ENCODE results near the gene HSF5. TPM values are rescaled to one million over a fixed set of nuclear protein-coding genes. Genes with fewer than 3 reads are reported as not detected.
"Not testable (repeated sequence)": the region's sequence is repeated elsewhere in the genome, so short reads cannot be mapped to it uniquely, and the experiment has no call there.

Gene HSF5
- total RNA-seq, 1 experiment from 2014 or later, result 0.82 TPM

DNA sequence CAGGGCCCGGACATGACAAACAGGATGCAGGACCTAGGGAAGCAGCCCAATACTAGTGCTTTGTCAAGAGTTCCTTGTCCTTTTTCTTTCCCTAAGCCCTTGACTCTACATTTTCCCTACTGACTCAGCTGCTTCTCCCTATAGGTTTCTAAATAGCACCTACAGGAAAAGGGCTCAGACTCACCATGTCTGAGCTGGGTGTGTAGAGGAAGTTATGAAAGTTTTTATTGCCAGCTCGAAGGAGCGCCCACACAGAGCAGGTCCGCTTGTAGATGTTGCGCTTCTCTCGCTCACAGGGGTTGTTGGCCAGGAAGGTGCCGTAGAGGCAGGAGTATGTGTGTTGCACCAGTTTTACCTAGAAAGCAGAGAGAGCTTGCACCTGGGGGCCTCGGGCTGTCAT is 15.7 kb upstream of the HSF5 start:
- H4K20me1 ChIP-seq (ENCODE audit: insufficient read depth, low read depth, low read length), result no peaks in the 10 kb centered on the region
- H3K36me3 ChIP-seq (ENCODE audit: insufficient read depth, low read length), result peaks cover 27% of the 10 kb centered on the region
- no peaks in the 10 kb centered on the region for H3K9me2 ChIP-seq (replicated peaks; ENCODE audit: insufficient read depth, low read length)
- no peak for DNase-seq
- H2AFZ ChIP-seq (ENCODE audit: low read length), result no peak overlapping the region
- H3K9me3 ChIP-seq (ENCODE audit: low read length), result no peaks in the 10 kb centered on the region
- H3K9ac ChIP-seq (ENCODE audit: low read length), result no peak overlapping the region
- H3K4me1 ChIP-seq (ENCODE audit: low read length), result peaks cover 3% of the 10 kb centered on the region; the same call in 1 of the 2 replicates
- H3K27me3 ChIP-seq (ENCODE audit: low read length), result no peaks in the 10 kb centered on the region
- no peak overlapping the region for H3K27ac ChIP-seq (ENCODE audit: low read length)
- H3K79me2 ChIP-seq (ENCODE audit: low read length), result peaks cover under 1% of the 10 kb centered on the region; the same call in 1 of the 2 replicates
- no peak overlapping the region for H3K4me2 ChIP-seq (ENCODE audit: low read depth, low read length, poor library complexity, severe bottlenecking)
- no peak overlapping the region for H3K4me3 ChIP-seq (ENCODE audit: low read length)

GRCh38 chr17:58503134-58503533 is 14.9 kb upstream of the HSF5 start:
- not testable (repeated sequence) for H3K79me2 ChIP-seq (ENCODE audit: low read length); H3K27ac ChIP-seq (ENCODE audit: low read length); H3K4me1 ChIP-seq (ENCODE audit: low read length); H3K9me3 ChIP-seq (ENCODE audit: low read length); H2AFZ ChIP-seq (ENCODE audit: low read length); H3K9ac ChIP-seq (ENCODE audit: low read length); DNase-seq; H4K20me1 ChIP-seq (ENCODE audit: insufficient read depth, low read depth, low read length); H3K9me2 ChIP-seq (replicated peaks; ENCODE audit: insufficient read depth, low read length); H3K27me3 ChIP-seq (ENCODE audit: low read length); H3K4me3 ChIP-seq (ENCODE audit: low read length); H3K4me2 ChIP-seq (ENCODE audit: low read depth, low read length, poor library complexity, severe bottlenecking)
- H3K36me3 ChIP-seq (ENCODE audit: insufficient read depth, low read length), result peaks cover 24% of the 10 kb centered on the region

DNA sequence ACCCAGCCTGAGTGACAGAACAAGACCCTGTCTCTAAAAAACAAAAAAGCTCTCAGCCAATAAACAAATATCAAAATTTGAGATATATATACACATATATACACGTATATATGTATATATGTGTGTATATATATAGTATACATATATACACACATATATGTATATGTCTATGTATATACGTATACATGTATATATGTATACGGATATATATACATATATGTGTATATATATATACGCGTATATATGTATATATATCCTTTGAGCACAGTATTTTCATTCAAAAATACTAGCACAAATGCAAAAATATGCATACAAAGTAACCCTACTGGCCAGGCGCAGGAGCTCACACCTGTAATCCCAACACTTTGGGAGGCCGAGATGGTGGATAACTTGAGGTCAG is 13.2 kb upstream of the HSF5 start:
- H3K79me2 ChIP-seq (ENCODE audit: low read length), result peaks cover 7% of the 10 kb centered on the region; the same call in 1 of the 2 replicates
- H4K20me1 ChIP-seq (ENCODE audit: insufficient read depth, low read depth, low read length), result no peaks in the 10 kb centered on the region
- H3K4me2 ChIP-seq (ENCODE audit: low read depth, low read length, poor library complexity, severe bottlenecking), result no peak overlapping the region
- no peaks in the 10 kb centered on the region for H3K9me2 ChIP-seq (replicated peaks; ENCODE audit: insufficient read depth, low read length)
- no peak overlapping the region for H2AFZ ChIP-seq (ENCODE audit: low read length)
- no peaks in the 10 kb centered on the region for H3K27me3 ChIP-seq (ENCODE audit: low read length)
- no peaks in the 10 kb centered on the region for H3K9me3 ChIP-seq (ENCODE audit: low read length)
- no peak overlapping the region for H3K4me3 ChIP-seq (ENCODE audit: low read length)
- no peak overlapping the region for H3K27ac ChIP-seq (ENCODE audit: low read length)
- no peak overlapping the region for H3K9ac ChIP-seq (ENCODE audit: low read length)
- peaks cover 3% of the 10 kb centered on the region; the same call in 1 of the 2 replicates for H3K4me1 ChIP-seq (ENCODE audit: low read length)
- peaks cover 34% of the 10 kb centered on the region for H3K36me3 ChIP-seq (ENCODE audit: insufficient read depth, low read length)
- no peak for DNase-seq

GRCh38 chr17:58498177-58498828 is 10.1 kb upstream of the HSF5 start:
- no peaks in the 10 kb centered on the region for H4K20me1 ChIP-seq (ENCODE audit: insufficient read depth, low read depth, low read length)
- no peak overlapping the region for H3K4me2 ChIP-seq (ENCODE audit: low read depth, low read length, poor library complexity, severe bottlenecking)
- H3K4me1 ChIP-seq (ENCODE audit: low read length), result no peaks in the 10 kb centered on the region
- H3K27ac ChIP-seq (ENCODE audit: low read length), result no peak overlapping the region
- no peaks in the 10 kb centered on the region for H3K9me2 ChIP-seq (replicated peaks; ENCODE audit: insufficient read depth, low read length)
- peaks cover 40% of the 10 kb centered on the region; the same call in 1 of the 2 replicates for H3K36me3 ChIP-seq (ENCODE audit: insufficient read depth, low read length)
- H3K9ac ChIP-seq (ENCODE audit: low read length), result no peak overlapping the region
- H2AFZ ChIP-seq (ENCODE audit: low read length), result no peak overlapping the region
- no peaks in the 10 kb centered on the region for H3K9me3 ChIP-seq (ENCODE audit: low read length)
- H3K79me2 ChIP-seq (ENCODE audit: low read length), result peaks cover 19% of the 10 kb centered on the region; the same call in 1 of the 2 replicates
- no peak for DNase-seq
- H3K4me3 ChIP-seq (ENCODE audit: low read length), result no peak overlapping the region
- H3K27me3 ChIP-seq (ENCODE audit: low read length), result no peaks in the 10 kb centered on the region

DNA sequence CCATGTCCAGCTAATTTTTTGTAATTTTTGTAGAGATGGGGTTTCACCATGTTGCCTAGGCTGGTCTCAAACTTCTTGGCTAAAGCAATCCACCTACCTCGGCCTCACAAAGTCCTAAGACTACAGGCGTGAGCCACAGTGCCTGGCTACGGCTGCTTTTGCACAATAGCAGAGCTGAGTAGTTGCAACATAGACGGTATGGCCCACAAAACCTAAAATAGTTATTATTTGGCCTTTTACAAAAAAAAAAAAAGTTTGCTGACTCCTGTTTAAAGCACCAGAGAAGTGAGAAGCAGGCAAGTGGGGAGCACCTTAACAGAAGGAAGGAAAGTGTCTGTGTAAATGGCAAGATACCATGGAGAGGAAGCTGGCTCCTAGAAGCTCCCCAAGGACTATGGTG is 5.3 kb upstream of the HSF5 start:
- no peak overlapping the region for H3K4me2 ChIP-seq (ENCODE audit: low read depth, low read length, poor library complexity, severe bottlenecking)
- H3K9me2 ChIP-seq (replicated peaks; ENCODE audit: insufficient read depth, low read length), result no peaks in the 10 kb centered on the region
- H3K27ac ChIP-seq (ENCODE audit: low read length), result no peak overlapping the region
- no peak for DNase-seq
- no peaks in the 10 kb centered on the region for H3K4me1 ChIP-seq (ENCODE audit: low read length)
- H2AFZ ChIP-seq (ENCODE audit: low read length), result no peak overlapping the region
- H3K36me3 ChIP-seq (ENCODE audit: insufficient read depth, low read length), result peaks cover 74% of the 10 kb centered on the region
- H3K9me3 ChIP-seq (ENCODE audit: low read length), result no peaks in the 10 kb centered on the region
- H3K27me3 ChIP-seq (ENCODE audit: low read length), result no peaks in the 10 kb centered on the region
- H4K20me1 ChIP-seq (ENCODE audit: insufficient read depth, low read depth, low read length), result no peaks in the 10 kb centered on the region
- no peak overlapping the region for H3K9ac ChIP-seq (ENCODE audit: low read length)
- peaks cover 15% of the 10 kb centered on the region; the same call in 1 of the 2 replicates for H3K79me2 ChIP-seq (ENCODE audit: low read length)
- no peak overlapping the region for H3K4me3 ChIP-seq (ENCODE audit: low read length)

DNA sequence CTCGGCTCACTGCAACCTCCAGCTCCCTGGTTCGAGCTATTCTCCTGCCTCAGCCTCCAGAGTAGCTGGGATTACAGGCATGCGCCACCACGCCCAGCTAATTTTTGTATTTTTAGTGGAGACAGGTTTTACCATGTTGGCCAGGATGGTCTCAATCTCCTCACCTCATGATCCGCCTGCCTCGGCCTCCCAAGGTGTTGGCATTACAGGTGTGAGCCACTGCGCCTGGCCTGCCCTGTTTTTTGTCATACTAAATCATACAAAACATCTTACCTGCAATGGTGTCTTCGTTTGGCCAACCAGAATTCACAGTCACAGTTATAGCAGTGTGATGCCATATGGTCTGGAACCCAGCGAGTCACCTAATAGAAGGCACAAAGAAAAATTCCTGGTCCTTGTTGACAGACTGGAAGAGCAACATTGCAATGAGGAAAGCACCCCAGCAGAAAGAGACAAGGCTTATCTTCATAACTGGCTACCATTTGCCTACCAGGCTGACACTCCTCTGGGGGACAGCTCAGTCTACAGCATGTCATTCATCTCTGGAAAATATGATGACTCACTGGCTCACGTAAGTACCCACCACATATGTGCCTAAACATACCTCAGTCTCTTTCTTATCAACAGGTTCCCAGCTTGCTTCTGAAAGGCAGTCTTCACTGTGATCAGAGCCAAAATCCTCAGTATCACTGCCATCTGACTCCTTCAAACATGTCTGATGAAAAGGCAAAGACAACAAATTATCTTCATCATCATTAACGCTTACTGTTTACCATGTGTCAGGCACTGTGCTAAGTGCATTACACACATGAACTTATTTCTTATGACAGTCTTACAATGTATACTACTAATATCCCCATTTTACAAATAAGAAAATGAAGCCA is 4.3 kb upstream of the HSF5 start:
- DNase-seq, result no peak
- no peaks in the 10 kb centered on the region for H3K9me3 ChIP-seq (ENCODE audit: low read length)
- H3K4me2 ChIP-seq (ENCODE audit: low read depth, low read length, poor library complexity, severe bottlenecking), result no peak overlapping the region
- H3K36me3 ChIP-seq (ENCODE audit: insufficient read depth, low read length), result peaks cover 70% of the 10 kb centered on the region
- H3K79me2 ChIP-seq (ENCODE audit: low read length), result peaks cover 14% of the 10 kb centered on the region; the same call in 1 of the 2 replicates
- H3K9me2 ChIP-seq (replicated peaks; ENCODE audit: insufficient read depth, low read length), result no peaks in the 10 kb centered on the region
- no peak overlapping the region for H3K27ac ChIP-seq (ENCODE audit: low read length)
- no peaks in the 10 kb centered on the region for H3K27me3 ChIP-seq (ENCODE audit: low read length)
- no peak overlapping the region for H2AFZ ChIP-seq (ENCODE audit: low read length)
- no peak overlapping the region for H3K9ac ChIP-seq (ENCODE audit: low read length)
- no peaks in the 10 kb centered on the region for H3K4me1 ChIP-seq (ENCODE audit: low read length)
- H4K20me1 ChIP-seq (ENCODE audit: insufficient read depth, low read depth, low read length), result no peaks in the 10 kb centered on the region
- no peak overlapping the region for H3K4me3 ChIP-seq (ENCODE audit: low read length)

- H3K9me2 ChIP-seq (replicated peaks; ENCODE audit: insufficient read depth, low read length), result no peaks in the 10 kb centered on the region
- H2AFZ ChIP-seq (ENCODE audit: low read length), result no peak overlapping the region
- H3K9me3 ChIP-seq (ENCODE audit: low read length), result no peaks in the 10 kb centered on the region
- H3K27ac ChIP-seq (ENCODE audit: low read length), result no peak overlapping the region
- peaks cover 61% of the 10 kb centered on the region for H3K36me3 ChIP-seq (ENCODE audit: insufficient read depth, low read length)
- H3K4me1 ChIP-seq (ENCODE audit: low read length), result no peaks in the 10 kb centered on the region
- no peak overlapping the region for H3K4me2 ChIP-seq (ENCODE audit: low read depth, low read length, poor library complexity, severe bottlenecking)
- H3K79me2 ChIP-seq (ENCODE audit: low read length), result peaks cover 11% of the 10 kb centered on the region; the same call in 1 of the 2 replicates
- no peak overlapping the region for H3K9ac ChIP-seq (ENCODE audit: low read length)
- H3K27me3 ChIP-seq (ENCODE audit: low read length), result no peaks in the 10 kb centered on the region
- H3K4me3 ChIP-seq (ENCODE audit: low read length), result no peak overlapping the region
- no peaks in the 10 kb centered on the region for H4K20me1 ChIP-seq (ENCODE audit: insufficient read depth, low read depth, low read length)
- no peak for DNase-seq
These were observed 3.4 kb upstream of the HSF5 start for GRCh38 chr17:58491510-58492045.

DNA sequence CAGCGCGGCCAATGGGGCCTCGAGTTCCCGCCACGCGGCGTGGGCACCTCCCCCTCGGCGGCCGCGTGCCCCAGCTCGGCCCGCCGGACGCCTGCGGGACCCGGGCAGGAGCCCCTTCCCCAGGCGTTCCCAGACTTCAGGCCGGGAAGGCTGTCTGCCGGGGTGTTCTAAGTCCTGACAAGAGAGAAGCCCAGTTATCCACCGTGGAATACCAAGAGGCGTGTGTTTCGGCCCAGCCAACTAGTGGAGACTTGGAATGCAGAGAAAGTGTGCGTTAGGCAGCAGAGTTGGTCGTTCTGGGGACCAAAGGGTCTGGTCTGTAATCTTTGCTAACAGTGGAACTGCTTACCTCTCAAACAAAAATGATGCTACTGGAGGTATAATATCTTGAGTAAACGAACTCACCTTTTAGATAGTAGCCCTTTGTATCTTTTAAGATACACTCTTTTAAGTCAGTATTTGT is 251 bp upstream of the HSF5 start:
- no peak overlapping the region for H3K27ac ChIP-seq (ENCODE audit: low read length)
- no peak overlapping the region for H2AFZ ChIP-seq (ENCODE audit: low read length)
- no peaks in the 10 kb centered on the region for H3K9me3 ChIP-seq (ENCODE audit: low read length)
- no peaks in the 10 kb centered on the region for H3K27me3 ChIP-seq (ENCODE audit: low read length)
- no peaks in the 10 kb centered on the region for H3K4me1 ChIP-seq (ENCODE audit: low read length)
- no peak for DNase-seq
- peaks cover 42% of the 10 kb centered on the region for H3K36me3 ChIP-seq (ENCODE audit: insufficient read depth, low read length)
- no peaks in the 10 kb centered on the region for H3K79me2 ChIP-seq (ENCODE audit: low read length)
- H3K4me2 ChIP-seq (ENCODE audit: low read depth, low read length, poor library complexity, severe bottlenecking), result no peak overlapping the region
- H4K20me1 ChIP-seq (ENCODE audit: insufficient read depth, low read depth, low read length), result no peaks in the 10 kb centered on the region
- H3K4me3 ChIP-seq (ENCODE audit: low read length), result no peak overlapping the region
- no peak overlapping the region for H3K9ac ChIP-seq (ENCODE audit: low read length)
- H3K9me2 ChIP-seq (replicated peaks; ENCODE audit: insufficient read depth, low read length), result no peaks in the 10 kb centered on the region
